NB4 (cell line): ENCODE measurements around the gene PC.

Experiments
- CTCF ChIP-seq: IDR thresholded peaks from one replicate; pipeline ENCODE4 v1.5.1; 2012; ENCODE audit warnings: low read depth, low read length
- MYC ChIP-seq: IDR thresholded peaks from 2 replicates; pipeline ENCODE4 v1.6.1; 2011; ENCODE audit warnings: low read depth, low read length
- POLR2A ChIP-seq: IDR thresholded peaks from 2 replicates; pipeline ENCODE4 v1.6.1; 2011; ENCODE audit warnings: mild to moderate bottlenecking; ENCODE audit not compliant: insufficient read length; ENCODE audit errors: extremely low read depth

- TF ChIP-seq MYC (no peak), POLR2A (no peak), CTCF (no peak)
Observed at GRCh38 chr11:66859686-66860448, 98.3 kb downstream of the PC start.
